ENCODE data around the gene ZNF808.
A peak's percentile ranks its signal among the peaks of the same experiment; 100 is the strongest.
"Not testable (repeated sequence)": the region's sequence is repeated elsewhere in the genome, so short reads cannot be mapped to it uniquely, and the experiment has no call there.

The ZNF808 gene

GRCh38 chr19:52599241-52599640 is 71.8 kb downstream of the ZNF808 start:
- no peak for TF ChIP-seq CTCF (IDR thresholded peaks at IDR 0.05; ENCODE audit: insufficient read depth, low read depth, low read length, missing control alignments)
- no peak for DNase-seq (ENCODE audit: low read depth)
- H3K4me3 ChIP-seq (ENCODE audit: low read length), result no peak overlapping the region

- peak; percentile 3 for DNase-seq (ENCODE audit: low read depth)
- TF ChIP-seq CTCF (IDR thresholded peaks at IDR 0.05; ENCODE audit: insufficient read depth, low read depth, low read length, missing control alignments), result no peak
- H3K4me3 ChIP-seq (ENCODE audit: low read length), result peak overlapping the region; percentile 78
These were observed 73.2 kb downstream of the ZNF808 start for GRCh38 chr19:52600639-52601024.

GRCh38 chr19:52601025-52601973 is 73.8 kb downstream of the ZNF808 start:
- TF ChIP-seq CTCF (IDR thresholded peaks at IDR 0.05; ENCODE audit: insufficient read depth, low read depth, low read length, missing control alignments), result peak; percentile 30
- peak; percentile 94 for DNase-seq (ENCODE audit: low read depth)

GRCh38 chr19:52601974-52602366 is 74.5 kb downstream of the ZNF808 start:
- peak overlapping the region; percentile 78 for H3K4me3 ChIP-seq (ENCODE audit: low read length)
- DNase-seq (ENCODE audit: low read depth), result not testable (repeated sequence)

More at GRCh38 chr19:52601025-52601973, 73.8 kb downstream of the ZNF808 start:
- peak overlapping the region; percentile 78 for H3K4me3 ChIP-seq (ENCODE audit: low read length)

GRCh38 chr19:52602941-52603340 is 75.5 kb downstream of the ZNF808 start:
- no peak for TF ChIP-seq CTCF (IDR thresholded peaks at IDR 0.05; ENCODE audit: insufficient read depth, low read depth, low read length, missing control alignments)
- H3K4me3 ChIP-seq (ENCODE audit: low read length), result no peak overlapping the region
- peak; percentile 68 for DNase-seq (ENCODE audit: low read depth)

- H3K4me3 ChIP-seq (ENCODE audit: low read length), result no peak overlapping the region
- TF ChIP-seq CTCF (IDR thresholded peaks at IDR 0.05; ENCODE audit: insufficient read depth, low read depth, low read length, missing control alignments), result no peak
- DNase-seq (ENCODE audit: low read depth), result no peak
These were observed 76.2 kb downstream of the ZNF808 start for GRCh38 chr19:52603558-52604207.
